HCT116 (cell line): ENCODE data around the gene GNAI2. TPM values are rescaled to one million over a fixed set of nuclear protein-coding genes. Genes with fewer than 3 reads are reported as not detected.

ENCODE experiments used
- ATAC-seq: fragments of 200-7000 bp; cut with Tn5 transposase; 2 replicates; pipeline ENCODE4 v1.9.1; 2020; ENCODE audit warnings: mild to moderate bottlenecking, moderate library complexity
- BruUV-seq: library from RNA; stranded (reverse); fragments of 400-500 nt; replicated peaks from 2 replicates; lab custom pipeline; 2021; lab: Mats Ljungman, UMichigan
- CTCF ChIA-PET: fragments of 300-600 bp; sonication (Branson Sonifier 250); formaldehyde crosslinking; loops from one replicate; lab custom pipeline; 2021; ENCODE audit warnings: antibody characterized with exemption; lab: Charles Lee
- POLR2A ChIA-PET: fragments of 300-600, 350-600 bp; sonication (Branson Sonifier 250); formaldehyde crosslinking; loops from one replicate; lab custom pipeline; 2021; ENCODE audit warnings: antibody characterized with exemption; lab: Charles Lee
- RAD21 ChIA-PET, 2 experiments: fragments of 300-600 bp; sonication (Branson Sonifier 250); formaldehyde crosslinking; loops; one replicate each; lab custom pipeline; 2023; ENCODE audit warnings: low total read pairs in 2 of 2; ENCODE audit not compliant: uncharacterized antibody in 2 of 2, unreplicated experiment in 2 of 2, low non-redundant PET in 1 of 2; lab: Charles Lee
- DNase-seq: peaks from one replicate; pipeline ENCODE4 v3.0.0-alpha.2; 2010; ENCODE audit warnings: low read depth, low spot score
- H2AFZ ChIP-seq: fragments of 200-600 bp; shearing (Covaris generic), sonication (generic); 2 replicates; pipeline ENCODE4 v1.6.1; 2017; ENCODE audit warnings: low read depth, mixed run types, mixed read lengths, antibody characterized with exemption, low read length; ENCODE audit not compliant: poor library complexity, severe bottlenecking
- H3K27ac ChIP-seq: 2 replicates; pipeline ENCODE4 v1.5.1; 2012; ENCODE audit warnings: low read depth, low read length
- H3K27me3 ChIP-seq: fragments of 200-600 bp; sonication (generic); 2 replicates; pipeline ENCODE4 v1.6.1; 2016; ENCODE audit warnings: mixed run types, low read length, mixed read lengths; ENCODE audit not compliant: insufficient read depth
- H3K36me3 ChIP-seq, 2 experiments: fragments of 200-500 bp in 1 of 2; fragments of 200-600 bp in 1 of 2; sonication (Bioruptor generic) in 1 of 2; sonication (generic) in 1 of 2; 2 replicates each; pipeline versions ENCODE4 v1.5.1 to v1.6.1; 2014 to 2016; ENCODE audit warnings: low read length in 2 of 2, inconsistent platforms in 1 of 2, mixed read lengths in 1 of 2, mixed run types in 1 of 2; ENCODE audit not compliant: insufficient read depth in 2 of 2, control insufficient read depth in 1 of 2
- H3K4me1 ChIP-seq, 2 experiments: fragments of 200-600 bp in 1 of 2; sonication (generic) in 1 of 2; 2 replicates each; pipeline versions ENCODE4 v1.5.1 to v1.6.1; 2012 to 2017; ENCODE audit warnings: low read length in 2 of 2, inconsistent platforms in 1 of 2, mild to moderate bottlenecking in 1 of 2, mixed read lengths in 1 of 2, mixed run types in 1 of 2, moderate library complexity in 1 of 2; ENCODE audit not compliant: insufficient read depth in 2 of 2, control insufficient read depth in 1 of 2
- H3K4me2 ChIP-seq: fragments of 200-600 bp; sonication (generic); 2 replicates; pipeline ENCODE4 v1.6.1; 2017; ENCODE audit warnings: mixed run types, low read length, mixed read lengths
- H3K4me3 ChIP-seq, 2 experiments: fragments of 200-600 bp in 1 of 2; sonication (generic) in 1 of 2; replicated peaks in 1 of 2; 2 replicates each; pipeline ENCODE4 v1.5.1; 2011 to 2016; ENCODE audit warnings: low read length in 2 of 2, control low read depth in 1 of 2, low read depth in 1 of 2, mild to moderate bottlenecking in 1 of 2, mixed read lengths in 1 of 2, mixed run types in 1 of 2
- H3K79me2 ChIP-seq: fragments of 200-600 bp; sonication (generic); 2 replicates; pipeline ENCODE4 v1.6.1; 2017; ENCODE audit warnings: mild to moderate bottlenecking, mixed run types, low read length, moderate library complexity, mixed read lengths; ENCODE audit not compliant: insufficient read depth
- H3K9ac ChIP-seq: fragments of 200-600 bp; sonication (generic); 2 replicates; pipeline ENCODE4 v1.6.1; 2016; ENCODE audit warnings: low read length, mixed read lengths
- H3K9me2 ChIP-seq: fragments of 200-600 bp; sonication (generic), shearing (Covaris generic); 2 replicates; pipeline ENCODE4 v1.6.1; 2017; ENCODE audit warnings: mixed run types, mild to moderate bottlenecking, moderate library complexity; ENCODE audit not compliant: insufficient read depth
- H3K9me3 ChIP-seq, 2 experiments: fragments of 200-500 bp in 1 of 2; fragments of 200-600 bp in 1 of 2; sonication (Bioruptor generic) in 1 of 2; sonication (generic) in 1 of 2; 2 replicates each; pipeline ENCODE4 v1.6.1; 2014 to 2017; ENCODE audit warnings: low read length in 2 of 2, mixed read lengths in 2 of 2, inconsistent platforms in 1 of 2, low read depth in 1 of 2, mild to moderate bottlenecking in 1 of 2, mixed run types in 1 of 2, moderate library complexity in 1 of 2; ENCODE audit not compliant: control insufficient read depth in 1 of 2, insufficient read depth in 1 of 2
- H4K20me1 ChIP-seq: fragments of 200-600 bp; sonication (generic), shearing (Covaris generic); 2 replicates; pipeline ENCODE4 v1.6.1; 2017; ENCODE audit warnings: mixed run types, mild to moderate bottlenecking, moderate library complexity; ENCODE audit not compliant: insufficient read depth
- CBX3 ChIP-seq: IDR thresholded peaks from 2 replicates; pipeline ENCODE4 v1.6.1; 2012; ENCODE audit warnings: low read depth
- ELF1 ChIP-seq: IDR thresholded peaks from 2 replicates; pipeline ENCODE4 v1.6.1; 2012; ENCODE audit warnings: low read depth, borderline replicate concordance
- EZH2 ChIP-seq: fragments of 200-600 bp; sonication (generic); IDR thresholded peaks from 2 replicates; pipeline ENCODE4 v1.6.1; 2017; ENCODE audit warnings: antibody characterized with exemption, mixed run types
- EZH2phosphoT487 ChIP-seq: fragments of 200-600 bp; IDR thresholded peaks from 2 replicates; pipeline ENCODE4 v1.6.1; 2018; ENCODE audit warnings: antibody characterized with exemption, borderline replicate concordance
- FOSL1 ChIP-seq: IDR thresholded peaks from 2 replicates; pipeline ENCODE4 v1.6.1; 2012; ENCODE audit warnings: low read depth
- POLR2AphosphoS5 ChIP-seq: IDR thresholded peaks from 2 replicates; pipeline ENCODE4 v1.6.1; 2011; ENCODE audit warnings: mild to moderate bottlenecking, low read depth, low read length, moderate library complexity
- RAD21 ChIP-seq: IDR thresholded peaks from 2 replicates; pipeline ENCODE4 v1.6.1; 2012; ENCODE audit warnings: low read depth, mild to moderate bottlenecking
- SIN3A ChIP-seq: IDR thresholded peaks from 2 replicates; pipeline ENCODE4 v1.6.1; 2012; ENCODE audit warnings: low read depth
- SRF ChIP-seq: IDR thresholded peaks from 2 replicates; pipeline ENCODE4 v1.6.1; 2012; ENCODE audit warnings: low read depth
- TCF7L2 ChIP-seq: IDR thresholded peaks from 2 replicates; pipeline ENCODE4 v1.7.0; 2011; ENCODE audit warnings: borderline replicate concordance, inconsistent platforms; ENCODE audit not compliant: insufficient read depth, insufficient read length; ENCODE audit errors: extremely low read depth
- YY1 ChIP-seq: IDR thresholded peaks from 2 replicates; pipeline ENCODE4 v1.6.1; 2011; ENCODE audit warnings: low read length, low read depth, moderate library complexity, mild to moderate bottlenecking; ENCODE audit not compliant: insufficient replicate concordance; ENCODE audit errors: extremely low read depth
- ZNF274 ChIP-seq: fragments of 200-500 bp; sonication (Bioruptor generic); IDR thresholded peaks from 2 replicates; pipeline ENCODE4 v1.6.1; 2014; ENCODE audit warnings: mild to moderate bottlenecking, low read depth, low read length, inconsistent platforms
- intact Hi-C: fragments of 100-400 bp; cut with micrococcal nuclease; formaldehyde crosslinking; loops from 2 replicates; pipeline ENCODE4 v1.10.0; 2022
- total RNA-seq: library from RNA; stranded (reverse); gene quantifications from one replicate; pipeline ENCODE4 v1.2.1, GENCODE V29; 2021; ENCODE audit not compliant: unreplicated experiment
- TF ChIP-seq, protein P1 (sequence below): IDR thresholded peaks from 2 replicates; pipeline ENCODE4 v1.6.1; 2011; ENCODE audit warnings: mild to moderate bottlenecking, low read length, moderate library complexity; ENCODE audit not compliant: insufficient replicate concordance; ENCODE audit errors: extremely low read depth

Gene GNAI2
- total RNA-seq, 1 experiment from 2014 or later, result 170 TPM

GRCh38 chr3:50194903-50195500, 41.0 kb upstream of the GNAI2 start:
- Histone ChIP-seq H4K20me1 (no peaks in the 10 kb centered on the region), H3K9ac (no peak overlapping the region), H3K9me2 (no peaks in the 10 kb centered on the region), H3K4me1 (peaks cover 8 to 19% of the 10 kb centered on the region in 2 experiments; a peak in 3 of 4 replicates), H3K79me2 (no peaks in the 10 kb centered on the region), H3K4me3 (0 out of 4 replicates have a peak overlapping the region, but pooled peaks of 1 of the 2 experiments have one; percentile 23), H3K27me3 (no peaks in the 10 kb centered on the region), H3K36me3 (no peaks in the 10 kb centered on the region)
- ChIA-PET POLR2A (interaction anchor here (0.9 to 1.9 kb wide), 7 partner anchors 10 to 105 kb away, joined by 3 to 12 read pairs (median 3); partner anchors contain the start of genes HYAL3, NAA80 and SLC38A3), RAD21 (interaction anchor here (0.6 to 3.0 kb wide), 11 partner anchors 8 to 97 kb away, joined by 3 to 48 read pairs (median 7); partner anchors contain the start of genes IFRD2 (in 1 of the 2) and SLC38A3 (in 1 of the 2))
- peak; percentile 83 for ATAC-seq
- TF ChIP-seq EZH2 (no peak), POLR2AphosphoS5 (no peak), CBX3 (no peak), RAD21 (no peak), ELF1 (no peak), FOSL1 (no peak), SIN3A (no peak), SRF (no peak), EZH2phosphoT487 (no peak), TCF7L2 (no peak), YY1 (no peak), ZNF274 (no peak)
- TF ChIP-seq, protein P1, sequence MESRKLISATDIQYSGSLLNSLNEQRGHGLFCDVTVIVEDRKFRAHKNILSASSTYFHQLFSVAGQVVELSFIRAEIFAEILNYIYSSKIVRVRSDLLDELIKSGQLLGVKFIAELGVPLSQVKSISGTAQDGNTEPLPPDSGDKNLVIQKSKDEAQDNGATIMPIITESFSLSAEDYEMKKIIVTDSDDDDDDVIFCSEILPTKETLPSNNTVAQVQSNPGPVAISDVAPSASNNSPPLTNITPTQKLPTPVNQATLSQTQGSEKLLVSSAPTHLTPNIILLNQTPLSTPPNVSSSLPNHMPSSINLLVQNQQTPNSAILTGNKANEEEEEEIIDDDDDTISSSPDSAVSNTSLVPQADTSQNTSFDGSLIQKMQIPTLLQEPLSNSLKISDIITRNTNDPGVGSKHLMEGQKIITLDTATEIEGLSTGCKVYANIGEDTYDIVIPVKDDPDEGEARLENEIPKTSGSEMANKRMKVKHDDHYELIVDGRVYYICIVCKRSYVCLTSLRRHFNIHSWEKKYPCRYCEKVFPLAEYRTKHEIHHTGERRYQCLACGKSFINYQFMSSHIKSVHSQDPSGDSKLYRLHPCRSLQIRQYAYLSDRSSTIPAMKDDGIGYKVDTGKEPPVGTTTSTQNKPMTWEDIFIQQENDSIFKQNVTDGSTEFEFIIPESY, result no peak
- TF ChIP-seq, all 23 proteins: peak for 0
- Histone ChIP-seq H3K9me3 (no peaks in the 10 kb centered on the region), H2AFZ (peak overlapping the region; percentile 74), H3K4me2 (peak overlapping the region; percentile 65), H3K27ac (no peak overlapping the region; the same call in 1 of the 2 replicates)
- CTCF ChIA-PET, result interaction anchor here (0.6 to 5.8 kb wide), 25 partner anchors 9 to 417 kb away, joined by 3 to 164 read pairs (median 6); partner anchors contain the start of genes CISH, GNAI2 and SLC38A3
- DNase-seq, result peak; percentile 42
- intact Hi-C loops, result loop anchor here (1.0 kb wide), 1 partner anchor 31 kb away; no protein-coding TSS in a partner anchor
- no TSS peak for BruUV-seq
